HUES6 (cell line): ENCODE data around the gene SEMA6B.

Experiments
- H3K27ac ChIP-seq: 2 replicates; pipeline ENCODE4 v1.7.0; 2013; ENCODE audit warnings: low read depth, mild to moderate bottlenecking, low read length, inconsistent platforms
- H3K27me3 ChIP-seq: 2 replicates; pipeline ENCODE4 v1.6.1; 2013; ENCODE audit warnings: low read length; ENCODE audit not compliant: control insufficient read depth, insufficient read depth
- H3K36me3 ChIP-seq: 2 replicates; pipeline ENCODE4 v1.6.1; 2013; ENCODE audit warnings: low read length; ENCODE audit not compliant: control insufficient read depth, insufficient read depth
- H3K4me1 ChIP-seq: 2 replicates; pipeline ENCODE4 v1.6.1; 2013; ENCODE audit warnings: low read length; ENCODE audit not compliant: control insufficient read depth, insufficient read depth
- H3K4me3 ChIP-seq: 2 replicates; pipeline ENCODE4 v1.5.1; 2013; ENCODE audit warnings: low read depth, low read length
- H3K9ac ChIP-seq: one replicate; pipeline ENCODE4 v1.6.1; 2013; ENCODE audit warnings: mild to moderate bottlenecking, low read length
- H3K9me3 ChIP-seq: 2 replicates; pipeline ENCODE4 v1.6.1; 2013; ENCODE audit warnings: low read depth, low read length; ENCODE audit not compliant: control insufficient read depth, insufficient read depth

Gene SEMA6B

GRCh38 chr19:4559569-4559968 is at the start of gene SEMA6B:
SEMA6B (minus strand) TSS chr19:4559684; CDS start chr19:4558457, 1,227 bp downstream.
- no peak within 1 kb of the TSS for H3K9ac ChIP-seq
- H3K4me3 ChIP-seq: no peak within 1 kb of the TSS
- H3K4me1 ChIP-seq: peaks cover 2% of the 10 kb centered on the region; the same call in 1 of the 2 replicates
- H3K27ac ChIP-seq: no peak within 1 kb of the TSS
- H3K36me3 ChIP-seq: peaks cover 9% of the 10 kb centered on the region
- no peaks in the 10 kb centered on the region; the same call in 1 of the 2 replicates for H3K27me3 ChIP-seq
- no peaks in the 10 kb centered on the region for H3K9me3 ChIP-seq

GRCh38 chr19:4606921-4607678 is 47.6 kb upstream of the SEMA6B start:
- H3K4me3 ChIP-seq: peak overlapping the region; percentile 38
- H3K9ac ChIP-seq: peak overlapping the region; percentile 41
- no peaks in the 10 kb centered on the region for H3K27me3 ChIP-seq
- no peak overlapping the region for H3K27ac ChIP-seq
- peaks cover 11% of the 10 kb centered on the region for H3K4me1 ChIP-seq
- H3K36me3 ChIP-seq: no peaks in the 10 kb centered on the region
- no peaks in the 10 kb centered on the region for H3K9me3 ChIP-seq

GRCh38 chr19:4606181-4606580 is 46.7 kb upstream of the SEMA6B start:
- Histone ChIP-seq H3K27me3 (no peaks in the 10 kb centered on the region; the same call in 1 of the 2 replicates), H3K27ac (no peak overlapping the region), H3K36me3 (no peaks in the 10 kb centered on the region), H3K4me3 (no peak overlapping the region), H3K9ac (no peak overlapping the region), H3K9me3 (no peaks in the 10 kb centered on the region), H3K4me1 (peaks cover 11% of the 10 kb centered on the region)

- H3K27ac ChIP-seq: no peak overlapping the region
- H3K36me3 ChIP-seq: no peaks in the 10 kb centered on the region
- H3K4me3 ChIP-seq: no peak overlapping the region
- peaks cover 9% of the 10 kb centered on the region for H3K27me3 ChIP-seq
- H3K9me3 ChIP-seq: no peaks in the 10 kb centered on the region
- peaks cover 7% of the 10 kb centered on the region for H3K4me1 ChIP-seq
- no peak overlapping the region for H3K9ac ChIP-seq
Measured at GRCh38 chr19:4604912-4605311, 45.4 kb upstream of the SEMA6B start.

- Histone ChIP-seq H3K27me3 (peaks cover 16% of the 10 kb centered on the region), H3K9me3 (no peaks in the 10 kb centered on the region), H3K9ac (no peak overlapping the region), H3K36me3 (no peaks in the 10 kb centered on the region), H3K4me1 (0 out of 2 replicates have a peak, but pooled peaks cover 3% of the 10 kb centered on the region), H3K27ac (no peak overlapping the region), H3K4me3 (no peak overlapping the region)
Measured at GRCh38 chr19:4602915-4603314, 43.4 kb upstream of the SEMA6B start.

GRCh38 chr19:4602173-4602788 is 42.8 kb upstream of the SEMA6B start:
- Histone ChIP-seq H3K4me3 (no peak overlapping the region), H3K4me1 (peaks cover 3% of the 10 kb centered on the region; the same call in 1 of the 2 replicates), H3K27me3 (peaks cover 20% of the 10 kb centered on the region), H3K36me3 (no peaks in the 10 kb centered on the region), H3K9ac (no peak overlapping the region), H3K27ac (no peak overlapping the region), H3K9me3 (no peaks in the 10 kb centered on the region)

GRCh38 chr19:4600893-4601292 is 41.4 kb upstream of the SEMA6B start:
- Histone ChIP-seq H3K9ac (no peak overlapping the region), H3K36me3 (no peaks in the 10 kb centered on the region), H3K4me3 (no peak overlapping the region), H3K4me1 (no peaks in the 10 kb centered on the region; the same call in 1 of the 2 replicates), H3K27ac (no peak overlapping the region), H3K27me3 (peaks cover 26% of the 10 kb centered on the region), H3K9me3 (no peaks in the 10 kb centered on the region)

- Histone ChIP-seq H3K4me3 (no peak overlapping the region), H3K9ac (no peak overlapping the region), H3K27me3 (peaks cover 26% of the 10 kb centered on the region), H3K27ac (no peak overlapping the region), H3K36me3 (no peaks in the 10 kb centered on the region), H3K4me1 (no peaks in the 10 kb centered on the region; the same call in 1 of the 2 replicates), H3K9me3 (no peaks in the 10 kb centered on the region)
Measured at GRCh38 chr19:4600082-4600481, 40.6 kb upstream of the SEMA6B start.

GRCh38 chr19:4598712-4599111 is 39.2 kb upstream of the SEMA6B start:
- Histone ChIP-seq H3K4me3 (peak overlapping the region; percentile 68), H3K9me3 (no peaks in the 10 kb centered on the region), H3K27ac (no peak overlapping the region), H3K36me3 (no peaks in the 10 kb centered on the region), H3K9ac (no peak overlapping the region), H3K4me1 (no peaks in the 10 kb centered on the region; the same call in 1 of the 2 replicates), H3K27me3 (peaks cover 26% of the 10 kb centered on the region)

GRCh38 chr19:4597975-4598671 is 38.6 kb upstream of the SEMA6B start:
- Histone ChIP-seq H3K4me1 (no peaks in the 10 kb centered on the region; the same call in 1 of the 2 replicates), H3K9ac (no peak overlapping the region), H3K4me3 (peak overlapping the region; percentile 70), H3K36me3 (no peaks in the 10 kb centered on the region), H3K27me3 (peaks cover 26% of the 10 kb centered on the region), H3K9me3 (no peaks in the 10 kb centered on the region), H3K27ac (no peak overlapping the region)
